ENCODE results near the gene PCTP.

DNA sequence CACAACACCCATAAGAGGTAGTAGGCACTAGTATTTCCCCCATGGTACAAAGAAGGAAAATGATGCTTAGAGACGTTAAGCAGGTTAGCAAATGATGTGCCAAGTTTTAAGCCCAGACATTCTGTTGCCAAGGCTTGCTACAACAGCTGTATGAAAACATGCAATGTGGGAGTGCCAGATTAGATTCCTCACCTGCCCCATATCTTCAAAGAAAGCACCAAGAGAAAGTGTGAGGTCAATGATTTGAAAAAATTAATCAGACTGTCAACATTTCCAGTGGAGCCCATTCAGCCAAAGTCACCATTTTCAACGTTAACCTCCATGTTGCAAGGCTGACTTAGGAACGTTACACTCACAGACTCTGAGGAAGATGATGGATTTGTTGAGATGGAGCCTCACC, 61.5 kb downstream of the PCTP start:
- TF ChIP-seq POLR2AphosphoS5 (IDR thresholded peaks at IDR 0.05; ENCODE audit: low read depth, low read length): no peak
- no peak for TF ChIP-seq CTCF (IDR thresholded peaks at IDR 0.05)
- TF ChIP-seq RFX5 (IDR thresholded peaks at IDR 0.05; ENCODE audit: low read length): no peak
- no peak for TF ChIP-seq TEAD4 (IDR thresholded peaks at IDR 0.05; ENCODE audit: borderline replicate concordance, insufficient read depth)
- TF ChIP-seq FOXM1 (IDR thresholded peaks at IDR 0.05; ENCODE audit: low read depth): no peak
- no peak for TF ChIP-seq MEF2A (IDR thresholded peaks at IDR 0.05; ENCODE audit: borderline replicate concordance, low read depth)
- TF ChIP-seq SIN3A (IDR thresholded peaks at IDR 0.05; ENCODE audit: borderline replicate concordance, low read depth, low read length): no peak
